Measurements from ENCODE around the gene EMID1.

Gene EMID1

DNA sequence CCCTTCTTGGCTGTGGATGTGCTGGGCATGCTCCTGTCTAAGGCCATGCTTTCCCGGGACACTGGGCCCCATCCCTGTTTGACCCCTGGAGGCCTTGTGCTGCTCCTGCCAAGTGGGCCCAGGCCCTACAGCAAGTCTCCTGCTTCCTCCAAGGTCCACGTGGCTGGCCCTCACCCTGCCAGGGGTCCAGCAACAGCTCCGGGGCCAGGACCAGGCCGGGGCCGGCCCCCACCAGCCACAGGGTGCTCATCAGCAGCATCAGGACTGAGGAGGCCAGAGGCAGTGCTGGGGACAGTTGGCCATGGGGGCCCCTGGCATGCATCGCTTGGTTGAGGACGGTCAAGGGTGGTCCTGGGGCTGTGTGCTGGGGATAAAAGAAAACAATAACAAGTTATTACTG, 59.6 kb downstream of the EMID1 start:
- no peak for DNase-seq

DNA sequence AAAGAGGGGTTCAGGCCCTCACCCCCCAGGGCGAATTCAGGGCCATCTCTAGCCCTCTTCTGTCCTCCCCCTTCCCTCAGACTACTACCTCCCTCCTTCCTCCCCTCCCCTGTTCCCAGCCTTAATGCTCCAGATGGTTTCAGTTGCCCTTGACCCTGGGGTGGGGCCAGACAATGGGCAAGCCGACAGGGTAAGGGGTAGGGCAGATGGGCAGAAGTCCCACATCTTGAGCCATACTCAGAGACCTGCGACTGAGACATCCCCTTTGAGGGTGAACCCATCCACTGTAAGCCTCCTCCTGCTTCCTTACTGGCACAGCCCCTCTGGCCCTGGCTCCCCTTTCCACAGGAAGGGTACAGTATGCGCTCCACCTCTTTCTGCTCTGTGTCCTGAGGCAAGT, 60.2 kb downstream of the EMID1 start:
- no peak for DNase-seq

GRCh38 chr22:29266564-29267461, 61.1 kb downstream of the EMID1 start:
- DNase-seq = no peak

DNA sequence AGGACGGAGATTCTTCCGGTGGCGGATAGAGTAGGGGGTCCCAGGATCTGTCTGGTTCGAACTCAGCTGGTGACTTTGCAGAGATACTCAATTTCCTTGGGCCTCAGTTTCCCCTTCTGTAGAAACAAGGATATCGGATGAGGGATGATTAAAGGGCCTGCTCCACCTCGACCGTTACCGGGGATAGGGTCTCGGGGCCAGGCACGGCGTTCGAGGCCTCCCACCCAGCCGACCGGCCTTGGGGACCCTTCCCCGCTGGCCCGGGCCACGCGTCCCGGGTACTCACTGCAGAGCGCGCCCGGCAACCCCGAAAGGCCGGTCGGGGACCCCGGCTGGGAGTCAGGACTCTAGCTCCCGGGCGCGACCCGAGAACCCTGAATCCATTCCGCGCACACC, 61.8 kb downstream of the EMID1 start:
- no peak for DNase-seq

DNA sequence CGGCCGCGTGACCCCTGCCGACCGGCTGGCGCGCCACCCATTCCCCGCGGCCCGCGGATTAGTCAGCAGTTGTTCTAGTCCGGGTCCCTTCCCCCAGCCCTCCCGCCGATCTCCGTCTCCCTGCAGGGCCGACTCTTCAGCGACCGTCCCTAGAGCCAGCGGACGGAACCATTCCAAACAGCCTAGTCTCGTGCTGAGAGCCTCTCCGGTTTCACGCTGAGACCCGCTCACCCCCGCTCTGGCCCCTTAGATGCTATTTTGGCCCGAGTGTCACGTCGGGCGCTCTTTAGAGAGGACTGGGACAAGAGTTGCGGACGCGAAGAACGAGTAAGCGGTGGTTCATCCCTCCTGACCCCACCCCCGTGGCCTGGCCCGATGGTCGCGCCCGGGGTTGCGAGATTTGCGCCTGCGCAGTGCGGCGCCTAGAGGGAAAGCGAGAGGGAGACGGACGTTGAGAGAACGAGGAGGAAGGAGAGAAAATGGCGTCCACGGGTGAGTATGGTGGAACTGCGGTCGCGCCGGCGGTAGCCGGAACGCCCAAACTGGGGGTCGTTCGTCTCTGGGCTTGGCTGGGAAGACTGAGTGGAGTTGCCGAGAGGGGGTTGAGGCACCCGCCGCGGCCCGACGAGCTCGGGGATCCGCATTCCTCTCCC, 62.3 kb downstream of the EMID1 start, which contains the start of the genes EWSR1 and RHBDD3:
Gene EWSR1 (plus strand): TSS at position 411 of the 653 bp plus-strand sequence. CDS start 69 bp downstream, at position 480.
Gene RHBDD3 (minus strand): TSS at position 124 of the 653 bp plus-strand sequence. CDS start 2,355 bp downstream, outside the sequence.
- peak; percentile 80 for DNase-seq

DNA sequence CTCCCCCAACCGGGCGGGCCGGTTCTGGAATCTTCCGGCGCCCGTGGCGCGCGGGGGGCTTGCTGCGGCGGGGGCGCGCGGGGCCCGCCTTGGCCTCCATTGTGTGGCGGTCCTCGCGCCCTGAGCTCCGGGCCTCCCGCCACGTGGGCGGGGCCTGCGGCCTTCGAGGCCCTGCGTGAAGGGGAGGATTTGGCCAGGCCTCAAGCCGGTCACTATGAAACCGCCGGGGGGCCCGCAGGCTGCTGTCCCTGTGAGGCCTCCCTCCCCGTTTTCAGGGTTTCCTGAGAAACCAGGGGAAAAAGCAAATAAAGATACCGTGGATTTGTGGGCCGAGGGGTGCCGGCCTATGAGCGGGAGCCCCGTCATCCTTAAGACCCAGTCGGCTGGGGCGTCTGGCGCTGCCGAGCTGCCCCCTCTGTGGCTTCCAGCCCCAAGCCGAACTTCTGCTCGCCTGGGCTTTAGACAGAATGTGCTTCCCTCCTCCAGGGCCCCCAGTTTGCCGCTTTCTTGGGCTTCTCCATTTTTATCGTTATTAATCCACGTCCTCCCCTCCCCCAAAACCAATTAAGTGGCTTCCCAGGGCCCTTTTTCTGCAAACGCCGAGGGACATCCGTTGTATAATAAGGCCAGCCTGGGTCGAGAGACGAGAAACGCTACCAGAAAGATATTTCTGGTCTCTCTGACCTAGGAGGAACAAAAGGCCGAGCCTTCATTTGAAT, 63.0 kb downstream of the EMID1 start:
- DNase-seq = no peak

- DNase-seq = no peak
Observed at GRCh38 chr22:29269230-29269604, 63.5 kb downstream of the EMID1 start.

DNA sequence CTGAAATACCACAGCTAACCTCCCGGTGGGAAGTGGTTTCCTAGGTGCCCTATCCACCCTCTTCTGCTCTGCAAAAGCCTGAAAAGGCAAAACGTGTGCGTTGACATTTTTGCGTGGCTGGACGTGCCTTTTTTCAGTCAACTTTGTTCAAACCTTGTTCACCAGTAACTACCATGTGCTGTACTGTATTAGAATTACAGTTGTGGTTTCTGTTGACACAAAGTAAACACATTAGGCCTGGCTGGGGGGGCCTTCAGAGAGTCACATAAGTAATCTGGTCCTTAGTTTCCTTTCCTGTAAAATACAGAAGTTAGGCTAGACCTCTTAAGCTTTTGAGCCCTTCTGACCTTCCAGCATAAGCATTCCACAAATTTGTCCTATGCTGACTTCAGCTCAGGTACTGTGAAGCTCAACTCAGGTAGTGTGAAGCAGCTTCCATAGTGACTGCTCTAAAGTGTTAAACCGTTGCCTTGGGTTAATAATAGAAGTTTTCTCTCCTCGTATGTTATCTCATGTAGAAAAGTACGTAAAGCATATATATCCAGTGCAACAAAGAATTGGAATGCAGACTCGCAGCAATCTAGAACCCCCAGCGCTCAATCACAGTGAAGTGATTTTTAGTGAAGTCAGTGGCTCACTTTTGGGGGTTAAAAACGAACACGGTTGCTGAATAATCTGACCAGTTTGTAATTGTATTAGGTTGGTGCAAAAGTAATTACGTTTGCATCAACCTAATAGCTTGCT, 64.2 kb downstream of the EMID1 start:
- no peak for DNase-seq

DNA sequence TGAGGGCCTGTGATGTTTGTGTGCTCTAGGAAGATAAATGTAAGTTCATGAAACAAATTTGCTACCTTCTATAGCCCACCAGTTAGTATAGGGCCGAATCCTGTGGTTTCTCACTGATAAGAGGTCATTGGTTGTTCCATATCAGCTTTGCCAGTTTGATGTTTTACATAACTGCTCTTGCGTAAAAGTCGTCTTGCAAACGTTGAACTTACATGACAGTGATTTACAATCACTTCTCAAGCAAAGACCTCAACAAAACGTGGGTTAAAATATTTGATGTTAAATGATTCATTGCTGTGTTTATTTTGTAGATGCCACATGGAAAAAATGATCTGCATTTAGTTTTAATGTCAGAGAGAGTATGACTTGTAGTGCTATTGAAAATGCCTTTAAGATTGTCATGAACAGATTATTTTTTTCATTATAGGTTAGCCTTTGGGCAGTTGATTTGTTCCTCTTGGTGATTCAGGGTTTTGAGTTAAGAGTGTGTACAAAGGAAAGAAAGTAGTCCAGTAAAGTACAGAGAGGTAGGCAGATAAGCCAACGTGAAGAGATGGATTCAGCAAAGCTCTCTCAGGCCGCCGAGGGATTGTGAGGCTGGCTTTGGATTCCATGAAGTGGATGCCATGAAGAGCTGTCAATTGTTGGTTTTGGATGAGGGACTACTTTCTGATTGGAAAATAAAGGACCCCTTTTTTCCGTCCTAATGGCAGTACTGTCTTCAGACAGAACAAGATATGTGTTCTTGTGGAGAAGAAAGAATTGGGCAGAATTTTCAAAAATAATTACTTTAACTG, 65.0 kb downstream of the EMID1 start:
- DNase-seq = no peak

GRCh38 chr22:29272624-29273023, 66.9 kb downstream of the EMID1 start:
- no peak for DNase-seq

DNA sequence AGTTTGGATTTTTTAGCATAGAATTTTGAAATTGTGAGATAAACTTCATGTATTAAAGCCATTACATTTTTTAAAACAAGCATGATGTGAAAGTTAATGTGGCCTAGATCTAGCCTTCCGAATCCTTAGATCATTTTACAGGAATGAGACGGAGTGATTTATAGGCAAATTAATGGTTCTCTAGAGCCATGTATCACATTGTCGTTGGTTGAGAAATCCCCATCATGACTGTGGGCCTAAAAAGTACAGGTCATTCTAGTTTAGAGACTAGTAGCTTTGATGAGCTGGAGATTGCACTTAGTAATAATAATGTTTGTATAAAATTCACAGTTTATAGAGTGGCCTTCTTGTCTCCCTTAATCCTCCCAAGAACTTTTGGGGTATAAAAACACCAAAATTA, 69.5 kb downstream of the EMID1 start:
- no peak for DNase-seq

- no peak for DNase-seq
Observed at GRCh38 chr22:29275819-29276565, 70.3 kb downstream of the EMID1 start.

- no peak for DNase-seq
Observed at GRCh38 chr22:29277927-29278326, 72.2 kb downstream of the EMID1 start.

DNA sequence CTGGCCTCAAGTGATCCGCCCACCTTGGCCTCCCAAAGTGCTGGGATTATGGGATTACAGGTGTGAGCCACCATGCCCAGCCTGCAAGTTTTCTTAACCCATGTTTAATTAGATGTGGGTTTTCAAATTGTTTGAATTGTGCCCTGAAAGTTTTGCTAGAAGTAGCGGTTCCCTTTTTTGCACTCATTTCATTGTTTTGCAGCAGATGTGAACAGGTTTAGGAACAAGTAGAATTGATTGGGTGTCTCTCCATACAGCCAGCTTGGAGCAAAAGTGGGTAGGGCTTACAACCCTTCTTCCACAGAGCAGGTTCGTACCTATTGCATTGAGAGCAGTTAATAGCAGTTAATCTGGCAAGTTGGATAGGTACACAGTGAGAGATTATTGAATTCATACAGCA, 78.5 kb downstream of the EMID1 start:
- no peak for DNase-seq

DNA sequence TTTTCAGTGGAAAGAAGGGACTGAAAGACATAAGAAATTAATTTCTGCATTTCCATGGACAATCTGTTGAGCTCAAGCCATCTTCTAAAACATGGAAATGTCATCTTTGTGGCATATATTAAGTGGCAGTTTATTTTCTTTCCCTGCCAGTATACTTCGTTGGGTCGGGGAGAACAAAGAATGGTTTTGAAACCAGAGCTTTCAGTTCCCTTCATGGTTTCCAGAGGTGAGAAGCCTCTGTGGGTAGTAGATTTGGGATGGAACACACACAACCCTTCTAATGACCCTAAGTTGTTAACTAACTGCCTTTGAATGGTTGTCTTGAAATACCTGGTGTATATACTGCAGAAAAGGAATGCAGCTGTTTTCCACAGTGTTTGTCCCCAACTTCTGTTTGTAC, 83.1 kb downstream of the EMID1 start:
- DNase-seq = no peak

DNA sequence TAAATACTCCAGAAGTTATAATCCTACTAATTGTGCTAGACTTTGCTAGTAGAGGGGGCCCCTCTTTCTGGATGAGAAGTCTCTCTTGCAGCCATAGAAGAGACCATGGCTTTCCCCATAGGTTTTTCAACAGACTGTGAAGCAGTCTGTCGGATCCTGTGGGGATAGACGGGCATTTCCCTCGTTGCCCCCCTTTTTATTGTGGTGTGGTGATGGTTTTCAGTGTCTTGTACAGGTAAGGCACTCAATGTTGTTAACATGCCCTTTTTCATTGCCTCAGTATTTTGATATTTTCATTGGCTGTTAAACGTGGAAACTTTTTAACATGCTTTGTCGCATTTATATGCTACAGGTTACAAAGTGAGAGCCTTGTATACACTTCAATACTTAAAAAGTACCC, 84.4 kb downstream of the EMID1 start:
- DNase-seq = no peak

DNA sequence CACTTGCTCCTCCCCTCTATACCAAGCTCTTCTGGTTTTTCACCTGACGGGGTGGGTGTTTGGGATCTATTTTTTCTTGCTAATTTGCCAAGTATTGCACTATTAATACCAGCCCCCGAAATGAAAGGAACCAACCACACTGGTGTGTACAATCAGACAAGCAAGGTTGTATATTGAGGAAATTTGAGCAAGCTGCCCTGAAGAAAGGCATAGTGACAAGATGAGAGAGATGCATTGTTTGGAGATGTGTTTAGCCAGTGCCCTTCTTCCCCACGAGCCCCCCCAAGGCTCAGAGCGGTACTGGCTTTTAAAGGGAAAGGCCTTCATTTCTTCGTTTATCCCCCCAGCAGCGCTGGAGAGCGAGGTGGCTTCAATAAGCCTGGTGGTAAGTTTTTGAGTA, 85.5 kb downstream of the EMID1 start:
- no peak for DNase-seq

GRCh38 chr22:29292379-29292778, 86.7 kb downstream of the EMID1 start:
- DNase-seq = no peak

- DNase-seq = no peak
Observed at GRCh38 chr22:29298641-29299040, 92.9 kb downstream of the EMID1 start.

GRCh38 chr22:29299136-29299900, 93.6 kb downstream of the EMID1 start:
- no peak for DNase-seq

- DNase-seq = no peak
Observed at GRCh38 chr22:29300467-29300806, 94.7 kb downstream of the EMID1 start.

All from NCI-H1048 (cell line).